ENCODE data around the gene DNAH17.

DNA sequence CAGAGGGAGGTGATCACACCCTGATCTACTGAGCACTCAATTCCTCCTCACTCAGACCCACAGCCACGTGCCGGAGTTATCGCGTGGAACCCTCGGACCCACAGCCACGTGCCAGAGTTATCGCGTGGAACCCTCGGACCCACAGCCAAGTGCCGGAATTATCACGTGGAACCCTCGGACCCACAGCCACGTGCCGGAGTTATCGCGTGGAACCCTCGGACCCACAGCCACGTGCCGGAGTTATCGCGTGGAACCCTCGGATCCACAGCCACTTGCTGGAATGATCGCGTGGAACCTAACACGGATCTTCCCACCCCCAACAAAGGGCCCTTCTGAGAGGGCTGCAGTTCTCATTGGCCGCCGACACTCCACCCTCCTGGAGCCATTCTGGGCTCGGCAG, 101.0 kb downstream of the DNAH17 start:
- TF ChIP-seq CTCF (IDR thresholded peaks at IDR 0.05; ENCODE audit: low read length) (no peak), EZH2 (optimal IDR thresholded peaks at IDR 0.05; ENCODE audit: low read depth, low read length) (no peak), EZH2phosphoT487 (IDR thresholded peaks at IDR 0.05; ENCODE audit: low read length) (no peak)

Data from MM.1S (cell line).